GM12878 (cell line): Measurements from ENCODE around the gene OSGIN1. TPM values are rescaled to one million over a fixed set of nuclear protein-coding genes. Genes with fewer than 3 reads are reported as not detected.

Source experiments
- ATAC-seq: fragments of 200-7000 bp; cut with Tn5 transposase; 3 replicates; pipeline ENCODE4 v1.9.1; 2020; ENCODE audit warnings: mild to moderate bottlenecking, moderate library complexity
- BruUV-seq: library from RNA; stranded (reverse); fragments of 400-500 nt; replicated peaks from 2 replicates; lab custom pipeline; 2021; lab: Mats Ljungman, UMichigan
- CTCF ChIA-PET: fragments of 300-600 bp; sonication (Branson Sonifier 250); formaldehyde crosslinking; extraction: SDS; loops from one replicate; lab custom pipeline; 2021; ENCODE audit warnings: inconsistent platforms; lab: Yijun Ruan, JAX
- POLR2A ChIA-PET: fragments of 350-600 bp; formaldehyde crosslinking; extraction: SDS; loops from one replicate; lab custom pipeline; 2021; ENCODE audit warnings: inconsistent platforms; lab: Charles Lee
- RAD21 ChIA-PET: fragments of 300-600 bp; sonication (Branson Sonifier 250); formaldehyde crosslinking; loops from one replicate; lab custom pipeline; 2023; ENCODE audit warnings: antibody characterized with exemption; ENCODE audit not compliant: unreplicated experiment; lab: Charles Lee
- SMC1A ChIA-PET: fragments of 300-600 bp; sonication (Branson Sonifier 250); formaldehyde crosslinking; loops from one replicate; lab custom pipeline; 2023; ENCODE audit not compliant: unreplicated experiment, uncharacterized antibody; lab: Charles Lee
- DNase-seq: peaks from one replicate; pipeline ENCODE4 v3.0.0-alpha.2; 2011; ENCODE audit warnings: low read depth, low spot score
- FAIRE-seq: peaks from 3 replicates; lab custom pipeline; 2011; peaks lifted over from hg19 to GRCh38; lab: Jason Lieb, UNC
- H2AFZ ChIP-seq: 2 replicates; pipeline ENCODE4 v1.6.0; 2011; ENCODE audit warnings: low read depth, low read length, control low read depth; ENCODE audit not compliant: control insufficient read depth
- H3K27ac ChIP-seq: 2 replicates; pipeline ENCODE4 v1.5.1; 2011; ENCODE audit warnings: control low read depth; ENCODE audit not compliant: control insufficient read depth, insufficient read depth
- H3K27me3 ChIP-seq, 2 experiments: replicated peaks in 1 of 2; 2 replicates each; pipeline versions ENCODE4 v1.6.0 to v1.6.1; 2011; ENCODE audit warnings: low read length in 1 of 2; ENCODE audit not compliant: control insufficient read depth in 2 of 2, insufficient read depth in 2 of 2
- H3K36me3 ChIP-seq, 2 experiments: 2 replicates each; pipeline ENCODE4 v1.5.1; 2011; ENCODE audit warnings: low read length in 1 of 2; ENCODE audit not compliant: control insufficient read depth in 2 of 2, insufficient read depth in 2 of 2
- H3K4me1 ChIP-seq: 2 replicates; pipeline ENCODE4 v1.6.1; 2011; ENCODE audit warnings: mild to moderate bottlenecking, low read length, moderate library complexity, mixed read lengths; ENCODE audit not compliant: control insufficient read depth, insufficient read depth
- H3K4me2 ChIP-seq: 2 replicates; pipeline ENCODE4 v1.6.0; 2011; ENCODE audit warnings: control low read depth; ENCODE audit not compliant: control insufficient read depth, insufficient read depth
- H3K4me3 ChIP-seq: fragments of 200-600 bp; sonication (generic); 2 replicates; pipeline ENCODE4 v1.5.1; 2016
- H3K79me2 ChIP-seq: 2 replicates; pipeline ENCODE4 v1.6.0; 2011; ENCODE audit warnings: low read length; ENCODE audit not compliant: control insufficient read depth, insufficient read depth
- H3K9ac ChIP-seq: 2 replicates; pipeline ENCODE4 v1.8.0; 2011; ENCODE audit warnings: low read length, control low read depth, mixed read lengths; ENCODE audit not compliant: control insufficient read depth, insufficient read depth
- H3K9me3 ChIP-seq: replicated peaks from 3 replicates; pipeline ENCODE4 v1.5.1; 2011; ENCODE audit warnings: mild to moderate bottlenecking, low read length; ENCODE audit not compliant: control insufficient read depth, insufficient read depth
- H4K20me1 ChIP-seq: 2 replicates; pipeline ENCODE4 v1.6.0; 2011; ENCODE audit not compliant: control insufficient read depth, insufficient read depth
- BMI1 ChIP-seq: fragments of 450-650 bp; IDR thresholded peaks from 2 replicates; pipeline ENCODE4 v1.6.1; 2016; ENCODE audit warnings: mild to moderate bottlenecking, moderate library complexity, borderline replicate concordance
- CBFB ChIP-seq: IDR thresholded peaks from 2 replicates; pipeline ENCODE4 v1.6.1; 2016; ENCODE audit warnings: antibody characterized with exemption, low read depth
- CBX5 ChIP-seq: sonication (generic); IDR thresholded peaks from 2 replicates; pipeline ENCODE4 v1.6.1; 2016; ENCODE audit warnings: low read depth, moderate library complexity, mild to moderate bottlenecking, inconsistent platforms
- EGR1 ChIP-seq, 2 experiments: IDR thresholded peaks; 1 replicate in 1 of 2; 2 replicates in 1 of 2; pipeline ENCODE4 v1.6.1; 2011 to 2012; ENCODE audit warnings: low read depth in 2 of 2, low read length in 2 of 2, borderline replicate concordance in 1 of 2, mild to moderate bottlenecking in 1 of 2, moderate library complexity in 1 of 2
- EZH2 ChIP-seq: IDR thresholded peaks from 2 replicates; pipeline ENCODE4 v1.6.1; 2012; ENCODE audit warnings: low read depth, mild to moderate bottlenecking, control low read depth, inconsistent platforms, low read length, borderline replicate concordance; ENCODE audit not compliant: control insufficient read depth
- HCFC1 ChIP-seq: fragments of 150-350 bp; IDR thresholded peaks from 2 replicates; pipeline ENCODE4 v1.6.1; 2014; ENCODE audit warnings: low read length
- MTA3 ChIP-seq: IDR thresholded peaks from 2 replicates; pipeline ENCODE4 v1.6.1; 2012; ENCODE audit warnings: low read length, inconsistent platforms, borderline replicate concordance
- MYB ChIP-seq: fragments of 150-350 bp; IDR thresholded peaks from 2 replicates; pipeline ENCODE4 v1.6.1; 2014; ENCODE audit warnings: mild to moderate bottlenecking, low read depth, low read length, borderline replicate concordance
- NFYA ChIP-seq: IDR thresholded peaks from 2 replicates; pipeline ENCODE4 v1.6.1; 2011; ENCODE audit warnings: low read depth, mild to moderate bottlenecking, low read length, improper control_type of control experiment, borderline replicate concordance
- NR2C1 ChIP-seq: fragments of 450-650 bp; IDR thresholded peaks from 2 replicates; pipeline ENCODE4 v1.6.1; 2017; ENCODE audit warnings: antibody characterized with exemption, mild to moderate bottlenecking, moderate library complexity
- RBBP5 ChIP-seq: fragments of 200-600 bp; sonication (generic); conservative IDR thresholded peaks from 2 replicates; pipeline ENCODE4 v1.6.1; 2016
- SMAD5 ChIP-seq: IDR thresholded peaks from 2 replicates; pipeline ENCODE4 v1.6.1; 2016; ENCODE audit warnings: antibody characterized with exemption, low read depth
- SMARCA5 ChIP-seq: fragments of 450-650 bp; IDR thresholded peaks from 2 replicates; pipeline ENCODE4 v1.6.1; 2017; ENCODE audit warnings: mild to moderate bottlenecking
- SMC3 ChIP-seq: IDR thresholded peaks from 2 replicates; pipeline ENCODE4 v1.6.1; 2011; ENCODE audit warnings: low read length, improper control_type of control experiment, borderline replicate concordance
- TCF3 ChIP-seq: IDR thresholded peaks from 2 replicates; pipeline ENCODE4 v1.6.1; 2012; ENCODE audit warnings: low read depth, mild to moderate bottlenecking, low read length, borderline replicate concordance; ENCODE audit not compliant: insufficient read depth
- TCF7 ChIP-seq: IDR thresholded peaks from 2 replicates; pipeline ENCODE4 v1.6.1; 2014; ENCODE audit warnings: antibody characterized with exemption, borderline replicate concordance
- WGBS: methylation state at CpG from one replicate; pipeline ENCODE4 v1.1.6; 2016; ENCODE audit warnings: low lambda C conversion rate; ENCODE audit not compliant: insufficient replicate concordance, insufficient coverage; ENCODE audit errors: missing lambda C conversion rate; 5-methylcytosine and 5-hydroxymethylcytosine counted together
- in situ Hi-C: fragments of 300-500 bp; cut with MboI; formaldehyde crosslinking; loops from 9 replicates; pipeline ENCODE4 v1.14.3; 2018; ENCODE audit warnings: mixed read lengths
- intact Hi-C: fragments of 100-400 bp; cut with micrococcal nuclease; formaldehyde crosslinking; loops from one replicate; pipeline ENCODE4 v1.14.2; 2022; ENCODE audit not compliant: unreplicated experiment
- polyA plus RNA-seq, 11 experiments: library from polyadenylated mRNA; depleted of rRNA in 4 of 11; unstranded in 6 of 11; stranded (reverse) in 5 of 11; fragments of >200 nt; fragmentation: Nextera tagmentation in 4 of 11; fragmentation: Illumina TruSeq in 1 of 11; extraction: Ambion mirVana in 4 of 11; extraction: Trizol in 1 of 11; gene quantifications; 1 replicate in 1 of 11; 2 replicates in 10 of 11; pipeline versions ENCODE4 v1.2.1 to v1.2.3, GENCODE V29; 2011 to 2016; ENCODE audit warnings: inconsistent platforms in 2 of 11, missing spikeins in 2 of 11, low read depth in 1 of 11
- total RNA-seq, 4 experiments: library from RNA; depleted of rRNA in 3 of 4; stranded (reverse); fragments of >200 nt in 3 of 4; fragmentation: Illumina TruSeq in 1 of 4; extraction: Trizol in 1 of 4; gene quantifications; 2 replicates each; pipeline versions ENCODE4 v1.2.1 to v1.2.3, GENCODE V29; 2013 to 2021
- TF ChIP-seq, protein P1 (sequence below): fragments of 450-650 bp; IDR thresholded peaks from 2 replicates; pipeline ENCODE4 v1.6.1; 2016; ENCODE audit warnings: mild to moderate bottlenecking

The OSGIN1 gene
- total and polyA plus RNA-seq, 10 of the 15 experiments (the other 5 are each of a cell fraction or from before 2014, with no cell fraction given) = 0.06 to 0.18 (median 0.13) TPM; not detected in 5

DNA sequence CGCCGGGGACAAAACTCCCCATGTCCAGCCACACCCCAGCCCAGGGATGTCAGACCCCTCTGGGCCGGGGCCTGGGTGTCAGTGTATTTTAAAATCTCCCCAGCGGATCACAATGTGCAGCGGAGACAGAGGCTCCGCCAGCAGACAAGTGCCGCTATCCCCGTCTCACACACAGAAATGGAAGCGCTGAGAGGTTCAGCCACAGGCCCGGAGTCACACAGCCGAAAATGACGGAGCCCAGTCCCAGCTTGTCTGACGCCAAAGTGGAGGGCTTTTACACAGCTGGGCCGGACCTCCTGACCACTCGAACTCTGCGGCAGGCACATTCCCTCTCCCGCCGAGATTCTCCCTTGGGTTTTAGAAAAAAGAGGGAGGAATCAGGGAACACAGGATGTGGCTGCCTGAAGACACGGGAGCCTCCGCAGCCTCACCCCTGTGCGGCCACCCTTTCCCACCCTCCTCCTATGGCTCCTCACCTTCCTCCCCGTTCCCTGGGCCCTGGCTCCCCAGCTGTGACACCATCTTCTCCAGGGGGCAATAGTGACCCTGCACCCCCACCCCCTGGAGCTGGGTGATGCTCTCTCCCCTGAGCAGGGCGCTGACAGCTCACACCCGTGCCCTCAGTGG lies 6.8 kb upstream of the OSGIN1 start:
- no peak overlapping the region for H3K9ac ChIP-seq
- FAIRE-seq (no peak), ATAC-seq (no peak), DNase-seq (no peak)
- CTCF ChIA-PET = no interaction called here
- intact Hi-C loops (no loop called here), in situ Hi-C loops (no loop called here)
- H3K79me2 ChIP-seq = no peaks in the 10 kb centered on the region
- no peaks in the 10 kb centered on the region; a peak in 1 of 4 replicates for H3K27me3 ChIP-seq
- H3K4me1 ChIP-seq = no peaks in the 10 kb centered on the region
- POLR2A ChIA-PET = no interaction called here
- no peak overlapping the region for H3K4me2 ChIP-seq
- BruUV-seq = no TSS peak
- H2AFZ ChIP-seq = no peak overlapping the region
- RAD21 ChIA-PET = no interaction called here
- H3K4me3 ChIP-seq = no peak overlapping the region
- SMC1A ChIA-PET = no interaction called here
- no peaks in the 10 kb centered on the region for H3K36me3 ChIP-seq
- WGBS = 59% methylated on average over 24 of the region's 24 CpGs
- H3K27ac ChIP-seq = no peak overlapping the region
- no peak for TF ChIP-seq TCF7
- TF ChIP-seq SMAD5 = no peak
- TF ChIP-seq MYB = no peak
- no peak for TF ChIP-seq CBX5
- TF ChIP-seq HCFC1 = no peak
- TF ChIP-seq BMI1 = no peak
- TF ChIP-seq NFYA = no peak
- no peak for TF ChIP-seq NR2C1
- no peak for TF ChIP-seq EGR1 (IDR thresholded peaks at IDR 0.05; ENCODE audit: borderline replicate concordance in 1 of 2, low read depth in 2 of 2, low read length in 2 of 2)
- TF ChIP-seq RBBP5 = no peak
- no peak for TF ChIP-seq SMARCA5
- TF ChIP-seq SMC3 = no peak
- no peak for TF ChIP-seq TCF3
- no peak for TF ChIP-seq EZH2
- TF ChIP-seq, protein P1, sequence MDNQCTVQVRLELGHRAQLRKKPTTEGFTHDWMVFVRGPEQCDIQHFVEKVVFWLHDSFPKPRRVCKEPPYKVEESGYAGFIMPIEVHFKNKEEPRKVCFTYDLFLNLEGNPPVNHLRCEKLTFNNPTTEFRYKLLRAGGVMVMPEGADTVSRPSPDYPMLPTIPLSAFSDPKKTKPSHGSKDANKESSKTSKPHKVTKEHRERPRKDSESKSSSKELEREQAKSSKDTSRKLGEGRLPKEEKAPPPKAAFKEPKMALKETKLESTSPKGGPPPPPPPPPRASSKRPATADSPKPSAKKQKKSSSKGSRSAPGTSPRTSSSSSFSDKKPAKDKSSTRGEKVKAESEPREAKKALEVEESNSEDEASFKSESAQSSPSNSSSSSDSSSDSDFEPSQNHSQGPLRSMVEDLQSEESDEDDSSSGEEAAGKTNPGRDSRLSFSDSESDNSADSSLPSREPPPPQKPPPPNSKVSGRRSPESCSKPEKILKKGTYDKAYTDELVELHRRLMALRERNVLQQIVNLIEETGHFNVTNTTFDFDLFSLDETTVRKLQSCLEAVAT = no peak
- no peak for TF ChIP-seq CBFB
- TF ChIP-seq MTA3 = no peak
- no peaks in the 10 kb centered on the region for H4K20me1 ChIP-seq
- no peaks in the 10 kb centered on the region for H3K9me3 ChIP-seq
